ENCODE results near the gene PRRX2.

The PRRX2 gene

GRCh38 chr9:129679537-129679936 lies 14.1 kb downstream of the PRRX2 start:
- DNase-seq (ENCODE audit: low spot score): no peak

- no peak for DNase-seq (ENCODE audit: low spot score)
Observed at GRCh38 chr9:129681924-129682323, 16.5 kb downstream of the PRRX2 start.

- no peak for DNase-seq (ENCODE audit: low spot score)
Observed at GRCh38 chr9:129682381-129682780, 16.9 kb downstream of the PRRX2 start.

- no peak for DNase-seq (ENCODE audit: low spot score)
Observed at GRCh38 chr9:129685220-129685932, 19.9 kb downstream of the PRRX2 start.

- DNase-seq (ENCODE audit: low spot score): no peak
Observed at GRCh38 chr9:129685933-129686259, 20.4 kb downstream of the PRRX2 start.

- DNase-seq (ENCODE audit: low spot score): no peak
Observed at GRCh38 chr9:129686736-129687135, 21.3 kb downstream of the PRRX2 start.

- no peak for DNase-seq (ENCODE audit: low spot score)
Observed at GRCh38 chr9:129687391-129687790, 21.9 kb downstream of the PRRX2 start.

GRCh38 chr9:129688285-129689043 lies 23.0 kb downstream of the PRRX2 start:
- no peak for DNase-seq (ENCODE audit: low spot score)

- DNase-seq (ENCODE audit: low spot score): no peak
Observed at GRCh38 chr9:129692534-129692933, 27.1 kb downstream of the PRRX2 start.

- DNase-seq (ENCODE audit: low spot score): no peak
Observed at GRCh38 chr9:129693741-129694140, 28.3 kb downstream of the PRRX2 start.

- no peak for DNase-seq (ENCODE audit: low spot score)
Observed at GRCh38 chr9:129694243-129694646, 28.8 kb downstream of the PRRX2 start.

GRCh38 chr9:129695870-129696269 lies 30.4 kb downstream of the PRRX2 start:
- DNase-seq (ENCODE audit: low spot score): no peak

GRCh38 chr9:129696944-129697655 lies 31.7 kb downstream of the PRRX2 start:
- no peak for DNase-seq (ENCODE audit: low spot score)

GRCh38 chr9:129697656-129698253 lies 32.3 kb downstream of the PRRX2 start:
- no peak for DNase-seq (ENCODE audit: low spot score)

GRCh38 chr9:129698254-129698757 lies 32.9 kb downstream of the PRRX2 start:
- DNase-seq (ENCODE audit: low spot score): no peak

GRCh38 chr9:129701054-129701453 lies 35.6 kb downstream of the PRRX2 start:
- DNase-seq (ENCODE audit: low spot score): no peak

GRCh38 chr9:129701549-129701948 lies 36.1 kb downstream of the PRRX2 start:
- DNase-seq (ENCODE audit: low spot score): no peak

- no peak for DNase-seq (ENCODE audit: low spot score)
Observed at GRCh38 chr9:129702589-129703520, 37.4 kb downstream of the PRRX2 start.

- DNase-seq (ENCODE audit: low spot score): no peak
Observed at GRCh38 chr9:129703667-129704355, 38.4 kb downstream of the PRRX2 start.

- DNase-seq (ENCODE audit: low spot score): no peak
Observed at GRCh38 chr9:129704807-129705206, 39.4 kb downstream of the PRRX2 start.

- DNase-seq (ENCODE audit: low spot score): no peak
Observed at GRCh38 chr9:129708793-129709192, 43.3 kb downstream of the PRRX2 start.
